Measurements from ENCODE around the gene KRAS. TPM values are rescaled to one million over a fixed set of nuclear protein-coding genes. Genes with fewer than 3 reads are reported as not detected.

KRAS gene
- total and polyA plus RNA-seq, 2 donors from 2014 or later: 7.5 to 43.7 TPM

DNA sequence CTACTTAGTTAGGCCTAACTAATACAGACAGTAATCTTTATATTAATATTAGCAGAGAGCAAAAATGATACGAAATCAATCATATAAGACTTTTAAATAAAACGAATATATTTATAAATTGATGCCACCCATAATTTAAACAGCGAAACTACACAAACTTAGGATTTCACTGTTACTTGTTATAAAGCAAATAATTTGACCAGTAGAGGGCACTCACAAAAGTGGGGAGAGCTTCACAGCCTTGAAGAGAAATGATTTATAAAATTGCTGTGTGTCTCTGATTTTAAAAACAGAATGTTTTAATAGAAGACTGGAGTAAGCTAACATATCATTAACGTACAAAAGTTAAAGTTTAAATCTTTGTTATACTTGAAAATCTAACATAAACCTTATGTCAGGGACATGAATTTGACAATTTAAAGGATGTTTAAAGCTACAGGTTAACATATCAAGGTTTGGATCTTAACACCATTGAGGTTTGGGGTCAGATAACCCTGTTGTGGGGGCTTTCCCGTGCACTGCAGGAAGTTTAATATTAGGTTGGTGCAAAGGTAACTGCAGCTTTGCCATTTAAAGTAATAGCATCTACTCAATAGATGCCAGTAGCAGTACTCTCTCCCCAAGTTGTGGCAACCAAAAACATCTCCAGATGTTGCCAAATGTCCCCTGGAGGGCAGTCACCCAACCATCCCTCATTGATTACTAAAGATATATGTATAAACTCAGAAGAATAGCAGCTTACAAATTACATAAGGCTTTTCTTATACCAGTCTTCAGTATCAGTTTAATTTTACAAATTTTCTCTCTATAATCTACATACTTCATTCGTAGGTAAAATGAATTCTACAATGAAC, 9.3 kb downstream of the KRAS start:
- H3K27me3 ChIP-seq (ENCODE audit: control insufficient read depth, insufficient read depth, low read length): no peaks in the 10 kb centered on the region
- no peak overlapping the region for H3K9ac ChIP-seq (ENCODE audit: low read length in 3 of 3)
- peak; percentile 96 for FAIRE-seq
- H3K4me1 ChIP-seq (ENCODE audit: control insufficient read depth in 2 of 3, insufficient read depth in 2 of 3, low read depth in 1 of 3, low read length in 3 of 3): no peaks in the 10 kb centered on the region
- DNase-seq: peak in 2 of 5 donors; percentile 36 to 55
- peak; percentile 38 for TF ChIP-seq CTCF (IDR thresholded peaks at IDR 0.05; ENCODE audit: borderline replicate concordance, extremely low read depth, insufficient read depth)
- H3K36me3 ChIP-seq (ENCODE audit: control insufficient read depth in 2 of 3, insufficient read depth in 3 of 3, low read length in 3 of 3): peaks cover 0 to 6% (median 4%) of the 10 kb centered on the region in 3 donors
- intact Hi-C loops (cut with DNase I): no loop called here
- no peak overlapping the region for H3K27ac ChIP-seq (ENCODE audit: low read depth in 2 of 2, low read length in 2 of 2)
- no peak overlapping the region for H3K4me3 ChIP-seq (ENCODE audit: low read length in 3 of 3)
- no peaks in the 10 kb centered on the region for H3K9me3 ChIP-seq (ENCODE audit: control insufficient read depth in 2 of 3, insufficient read depth in 1 of 3, low read length in 3 of 3)

- Histone ChIP-seq H3K9me3 (ENCODE audit: control insufficient read depth in 2 of 3, insufficient read depth in 1 of 3, low read length in 3 of 3) (no peaks in the 10 kb centered on the region), H3K36me3 (ENCODE audit: control insufficient read depth in 2 of 3, insufficient read depth in 3 of 3, low read length in 3 of 3) (no peaks in the 10 kb centered on the region), H3K9ac (ENCODE audit: low read length in 3 of 3) (no peak overlapping the region), H3K4me3 (ENCODE audit: low read length in 3 of 3) (no peak overlapping the region), H3K27me3 (ENCODE audit: control insufficient read depth, insufficient read depth, low read length) (no peaks in the 10 kb centered on the region), H3K4me1 (ENCODE audit: control insufficient read depth in 2 of 3, insufficient read depth in 2 of 3, low read depth in 1 of 3, low read length in 3 of 3) (no peaks in the 10 kb centered on the region), H3K27ac (ENCODE audit: low read depth in 2 of 2, low read length in 2 of 2) (no peak overlapping the region)
- DNase-seq (no peak), FAIRE-seq (no peak)
- intact Hi-C loops (cut with DNase I): no loop called here
- no peak for TF ChIP-seq CTCF (IDR thresholded peaks at IDR 0.05; ENCODE audit: borderline replicate concordance, extremely low read depth, insufficient read depth)
Observed at GRCh38 chr12:25236626-25237025, 14.1 kb downstream of the KRAS start.

DNA sequence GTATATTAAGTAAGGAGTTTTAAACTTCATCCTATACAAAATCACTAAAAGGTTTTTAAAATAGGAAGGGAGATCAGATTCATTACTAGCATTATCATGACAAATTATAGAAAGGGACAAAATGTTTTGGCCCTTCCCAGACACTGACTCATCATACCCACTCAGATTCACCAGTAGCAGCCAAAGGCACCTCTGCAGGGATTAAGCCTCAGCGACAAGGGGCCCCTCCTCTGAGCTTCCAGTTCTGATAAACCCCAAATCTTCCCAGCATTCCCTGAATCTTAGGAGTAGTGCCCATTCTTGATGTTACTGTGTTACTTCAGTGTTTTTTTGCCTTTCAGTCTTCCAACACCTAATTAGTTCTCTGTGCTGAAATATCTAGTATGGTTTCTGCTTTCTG, 14.5 kb downstream of the KRAS start:
- DNase-seq: no peak
- Histone ChIP-seq H3K36me3 (ENCODE audit: control insufficient read depth in 2 of 3, insufficient read depth in 3 of 3, low read length in 3 of 3) (no peaks in the 10 kb centered on the region), H3K4me1 (ENCODE audit: control insufficient read depth in 2 of 3, insufficient read depth in 2 of 3, low read depth in 1 of 3, low read length in 3 of 3) (no peaks in the 10 kb centered on the region), H3K27ac (ENCODE audit: low read depth in 2 of 2, low read length in 2 of 2) (no peak overlapping the region), H3K27me3 (ENCODE audit: control insufficient read depth, insufficient read depth, low read length) (no peaks in the 10 kb centered on the region), H3K9me3 (ENCODE audit: control insufficient read depth in 2 of 3, insufficient read depth in 1 of 3, low read length in 3 of 3) (no peaks in the 10 kb centered on the region), H3K9ac (ENCODE audit: low read length in 3 of 3) (no peak overlapping the region), H3K4me3 (ENCODE audit: low read length in 3 of 3) (no peak overlapping the region)
- intact Hi-C loops (cut with DNase I): no loop called here
- FAIRE-seq: no peak
- TF ChIP-seq CTCF (IDR thresholded peaks at IDR 0.05; ENCODE audit: borderline replicate concordance, extremely low read depth, insufficient read depth): no peak

All from kidney (tissue), 14 donors.